GM06990 (cell line): ENCODE results near the gene RNF121.

Source experiments
- DNase-seq: peaks from one replicate; pipeline ENCODE4 v3.0.0-alpha.2; 2011; ENCODE audit not compliant: insufficient read length; ENCODE audit errors: extremely low read depth
- H3K27me3 ChIP-seq: replicated peaks from 2 replicates; pipeline ENCODE4 v1.6.0; 2011; ENCODE audit warnings: low read length; ENCODE audit not compliant: control insufficient read depth, insufficient read depth
- H3K36me3 ChIP-seq: 2 replicates; pipeline ENCODE4 v1.5.1; 2011; ENCODE audit warnings: low read length; ENCODE audit not compliant: control insufficient read depth, insufficient read depth
- H3K4me3 ChIP-seq: replicated peaks from 2 replicates; pipeline ENCODE4 v1.5.1; 2011; ENCODE audit warnings: low read depth, mild to moderate bottlenecking, control low read depth, low read length
- TF ChIP-seq, protein P1 (sequence below): IDR thresholded peaks from 2 replicates; pipeline ENCODE4 v1.5.1; 2011; ENCODE audit warnings: low read length, control low read depth, mild to moderate bottlenecking, inconsistent platforms; ENCODE audit not compliant: insufficient read depth, poor library complexity, severe bottlenecking

Gene RNF121

DNA sequence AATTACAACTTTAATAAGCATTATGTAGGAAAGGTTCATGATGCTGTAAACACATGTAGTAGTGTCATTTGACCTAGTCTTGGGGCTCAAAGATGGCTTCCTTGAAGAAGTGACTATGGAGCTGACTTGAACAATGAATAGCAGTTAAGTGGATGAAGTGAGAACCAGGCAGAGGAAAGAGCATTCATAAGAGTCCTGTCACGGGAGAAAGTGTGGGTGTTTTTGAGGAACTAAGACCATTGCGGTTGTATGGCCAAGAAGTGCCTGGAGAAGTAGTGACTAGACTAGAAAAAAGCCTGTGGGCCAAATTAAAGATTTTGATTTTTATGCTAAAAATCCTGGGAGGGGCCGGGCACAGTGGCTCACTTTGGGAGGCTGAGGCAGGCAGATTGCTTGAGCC lies 62.6 kb downstream of the RNF121 start:
- H3K4me3 ChIP-seq: no peak overlapping the region
- TF ChIP-seq, protein P1, sequence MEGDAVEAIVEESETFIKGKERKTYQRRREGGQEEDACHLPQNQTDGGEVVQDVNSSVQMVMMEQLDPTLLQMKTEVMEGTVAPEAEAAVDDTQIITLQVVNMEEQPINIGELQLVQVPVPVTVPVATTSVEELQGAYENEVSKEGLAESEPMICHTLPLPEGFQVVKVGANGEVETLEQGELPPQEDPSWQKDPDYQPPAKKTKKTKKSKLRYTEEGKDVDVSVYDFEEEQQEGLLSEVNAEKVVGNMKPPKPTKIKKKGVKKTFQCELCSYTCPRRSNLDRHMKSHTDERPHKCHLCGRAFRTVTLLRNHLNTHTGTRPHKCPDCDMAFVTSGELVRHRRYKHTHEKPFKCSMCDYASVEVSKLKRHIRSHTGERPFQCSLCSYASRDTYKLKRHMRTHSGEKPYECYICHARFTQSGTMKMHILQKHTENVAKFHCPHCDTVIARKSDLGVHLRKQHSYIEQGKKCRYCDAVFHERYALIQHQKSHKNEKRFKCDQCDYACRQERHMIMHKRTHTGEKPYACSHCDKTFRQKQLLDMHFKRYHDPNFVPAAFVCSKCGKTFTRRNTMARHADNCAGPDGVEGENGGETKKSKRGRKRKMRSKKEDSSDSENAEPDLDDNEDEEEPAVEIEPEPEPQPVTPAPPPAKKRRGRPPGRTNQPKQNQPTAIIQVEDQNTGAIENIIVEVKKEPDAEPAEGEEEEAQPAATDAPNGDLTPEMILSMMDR: no peak
- peak; percentile 79 for DNase-seq
- peaks cover 11% of the 10 kb centered on the region for H3K36me3 ChIP-seq
- H3K27me3 ChIP-seq: no peaks in the 10 kb centered on the region

DNA sequence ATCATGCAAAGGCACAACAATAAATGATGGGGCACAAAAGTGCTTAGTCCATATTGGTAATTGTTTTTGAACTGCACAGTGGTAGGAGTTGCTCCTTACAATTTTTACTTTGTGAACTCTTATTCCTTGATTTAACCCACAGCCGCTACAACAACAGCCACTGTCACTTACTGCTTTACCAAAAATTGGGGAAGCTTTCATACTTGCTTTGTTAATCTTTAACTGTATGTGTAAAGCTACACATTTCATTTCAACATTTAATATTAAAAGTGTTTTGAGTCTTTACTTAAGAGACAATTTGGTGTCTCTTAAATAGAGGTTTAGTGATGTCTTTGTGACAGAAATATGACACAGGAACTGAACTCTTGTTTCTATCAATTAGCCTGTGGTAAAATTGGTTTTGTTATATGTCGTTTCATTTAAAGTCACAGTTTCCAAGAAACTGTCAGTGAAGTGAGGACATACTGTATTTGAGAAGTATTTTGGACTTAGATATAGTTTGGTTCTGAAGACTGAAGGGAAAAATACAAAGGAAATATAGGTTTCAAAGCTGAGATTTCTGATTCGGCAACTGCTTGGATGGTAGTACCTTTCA lies 63.4 kb downstream of the RNF121 start:
- DNase-seq: no peak
- no peak overlapping the region for H3K4me3 ChIP-seq
- TF ChIP-seq, protein P1: no peak
- H3K27me3 ChIP-seq: no peaks in the 10 kb centered on the region
- H3K36me3 ChIP-seq: peaks cover 12% of the 10 kb centered on the region

DNA sequence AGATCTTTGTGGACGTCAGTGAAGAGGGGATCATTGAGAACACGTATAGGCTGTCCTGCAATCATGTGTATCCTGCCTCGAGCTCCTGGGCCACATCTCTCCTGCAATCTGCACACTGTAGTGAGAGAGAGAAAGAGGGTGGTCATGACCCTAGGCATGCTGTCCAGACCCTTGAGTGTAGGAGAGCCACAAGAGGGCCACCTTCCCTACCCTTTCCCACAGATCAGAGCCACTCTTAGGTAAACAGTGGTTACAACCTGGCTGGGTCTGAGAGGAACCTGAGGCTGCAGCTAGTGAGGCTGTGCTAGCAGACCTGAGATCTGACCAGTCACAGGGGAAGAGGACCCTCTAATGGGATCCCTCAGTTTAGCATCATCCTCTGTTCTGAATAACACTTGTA lies 65.9 kb downstream of the RNF121 start:
- Histone ChIP-seq H3K4me3 (no peak overlapping the region), H3K36me3 (peaks cover 12% of the 10 kb centered on the region), H3K27me3 (no peaks in the 10 kb centered on the region)
- no peak for DNase-seq
- TF ChIP-seq, protein P1: no peak

DNA sequence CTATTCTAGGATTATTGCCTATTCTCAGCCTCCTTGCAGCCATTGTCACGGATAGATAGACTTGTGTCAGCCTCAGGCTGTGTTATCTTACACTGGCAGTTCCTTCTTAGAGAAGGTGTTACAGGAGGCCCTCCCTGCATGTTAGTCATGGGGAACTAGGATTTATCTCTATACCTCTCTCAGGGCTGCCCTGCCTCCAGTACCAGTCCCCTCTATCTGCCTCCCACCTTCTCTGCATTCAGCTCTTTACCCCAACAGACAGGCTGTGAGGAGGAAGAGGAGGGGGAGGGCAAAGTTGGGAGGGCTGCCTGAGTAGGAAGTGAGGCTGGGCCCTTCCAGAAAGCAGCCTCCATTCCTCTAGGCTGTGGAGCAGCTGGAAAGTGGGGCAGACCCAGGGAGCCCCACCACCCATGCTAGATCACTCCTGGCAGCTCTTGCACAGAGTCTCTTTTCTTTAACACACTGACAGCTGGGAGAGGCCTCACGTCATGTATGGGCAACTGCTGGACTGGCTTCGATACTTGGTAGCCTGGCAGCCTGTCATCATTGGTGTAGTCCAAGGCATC lies 67.0 kb downstream of the RNF121 start:
- no peak for DNase-seq
- Histone ChIP-seq H3K36me3 (peaks cover 18% of the 10 kb centered on the region), H3K27me3 (no peaks in the 10 kb centered on the region), H3K4me3 (no peak overlapping the region)
- TF ChIP-seq, protein P1: no peak

DNA sequence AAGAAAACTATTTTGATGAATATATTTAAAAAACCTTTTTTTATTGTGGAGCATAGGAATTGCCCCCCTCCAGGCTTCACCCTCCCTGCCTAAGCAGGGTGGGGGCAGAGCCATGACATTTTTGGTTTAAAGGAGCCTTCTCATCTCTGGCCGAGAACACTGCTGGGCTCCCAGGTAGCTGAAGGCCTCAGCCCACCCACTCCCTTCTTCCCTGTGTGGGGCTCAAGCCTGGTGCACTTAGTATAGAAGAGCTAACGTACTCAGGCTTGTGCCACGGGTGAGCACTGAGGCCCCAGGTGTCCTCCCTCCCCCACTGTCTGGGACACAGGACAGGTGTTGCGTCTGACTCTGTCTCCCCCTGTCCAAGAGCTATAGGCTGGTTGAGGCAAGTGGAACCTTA lies 67.7 kb downstream of the RNF121 start:
- no peak overlapping the region for H3K4me3 ChIP-seq
- H3K36me3 ChIP-seq: peaks cover 26% of the 10 kb centered on the region
- DNase-seq: no peak
- no peaks in the 10 kb centered on the region for H3K27me3 ChIP-seq
- TF ChIP-seq, protein P1: no peak
